ENCODE results near the gene DBN1. TPM values are rescaled to one million over a fixed set of nuclear protein-coding genes. Genes with fewer than 3 reads are reported as not detected.

The DBN1 gene
- total RNA-seq, 1 donor from 2014 or later = 269 TPM

DNA sequence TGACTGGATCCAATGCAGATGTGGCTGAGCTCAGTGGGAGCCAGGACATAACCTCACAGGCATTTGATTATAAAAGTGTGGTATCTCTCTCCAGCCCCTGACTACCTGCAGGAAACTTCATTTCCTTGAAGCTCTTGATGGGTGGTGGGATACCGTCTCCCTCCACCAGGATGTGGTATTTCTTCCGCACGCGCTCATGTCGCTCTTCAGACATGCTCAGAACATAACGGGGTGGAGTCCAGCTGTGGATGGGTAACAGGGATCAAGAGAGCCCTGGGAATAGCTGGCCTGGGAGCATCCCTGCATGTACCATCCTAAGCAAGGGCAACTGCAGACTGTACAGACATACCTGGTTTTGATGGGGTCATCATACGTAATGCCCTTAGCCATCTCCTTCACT is 42.1 kb upstream of the DBN1 start:
- Mint-ChIP-seq H3K4me3 (peak overlapping the region; percentile 96), H3K36me3 (peaks cover 12% of the 10 kb centered on the region), H3K27me3 (no peaks in the 10 kb centered on the region), H3K27ac (peak overlapping the region; percentile 90), H3K4me1 (ENCODE audit: unreplicated experiment) (peaks cover 13% of the 10 kb centered on the region), H3K9me3 (no peaks in the 10 kb centered on the region)
- peak; percentile 35 for TF ChIP-seq CTCF (conservative IDR thresholded peaks at IDR 0.05)
- no peak for DNase-seq (ENCODE audit: extremely low spot score, unreplicated experiment)

DNA sequence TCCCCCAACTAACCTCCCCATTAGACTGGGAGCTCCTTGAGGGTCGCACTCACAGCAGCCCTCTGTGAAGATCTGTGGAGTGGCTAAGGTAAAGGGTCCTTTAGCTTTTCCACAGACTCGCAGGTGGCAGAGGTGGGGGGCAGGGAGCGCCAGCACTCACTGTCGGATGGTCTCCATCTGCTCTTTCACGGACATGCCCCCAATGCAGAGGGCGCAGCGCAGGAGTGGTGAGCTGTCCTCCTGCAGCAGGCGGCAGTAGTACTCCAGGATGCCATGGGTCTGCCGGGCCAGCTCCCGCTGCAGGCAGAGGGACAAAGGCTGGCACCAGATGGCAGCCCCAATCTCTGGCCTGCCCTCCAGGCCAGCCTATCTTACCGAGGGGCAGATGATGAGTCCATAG is 41.1 kb upstream of the DBN1 start:
- peaks cover 13% of the 10 kb centered on the region for H3K4me1 Mint-ChIP-seq (ENCODE audit: unreplicated experiment)
- no peak for DNase-seq (ENCODE audit: extremely low spot score, unreplicated experiment)
- H3K9me3 Mint-ChIP-seq = no peaks in the 10 kb centered on the region
- no peaks in the 10 kb centered on the region for H3K27me3 Mint-ChIP-seq
- H3K4me3 Mint-ChIP-seq = no peak overlapping the region
- TF ChIP-seq CTCF (conservative IDR thresholded peaks at IDR 0.05) = no peak
- peaks cover 9% of the 10 kb centered on the region for H3K36me3 Mint-ChIP-seq
- no peak overlapping the region for H3K27ac Mint-ChIP-seq

DNA sequence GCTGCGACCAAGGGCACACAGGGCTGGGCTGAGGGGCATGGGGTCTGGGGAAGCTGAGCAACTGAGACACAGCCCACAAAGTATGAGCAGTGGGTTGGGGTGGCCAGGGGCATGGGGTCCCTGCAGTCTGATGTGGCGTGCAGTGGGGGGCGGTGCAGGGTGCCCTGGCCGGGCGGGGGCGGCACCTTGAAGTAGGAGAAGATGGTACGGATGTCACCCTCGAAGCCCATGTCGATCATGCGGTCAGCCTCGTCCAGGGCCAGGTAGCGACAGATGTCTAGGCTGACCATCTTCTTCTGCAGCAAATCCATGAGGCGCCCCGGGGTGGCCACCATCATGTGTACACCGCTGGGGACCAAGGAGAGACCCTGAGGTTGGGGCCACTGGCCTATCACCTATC is 40.1 kb upstream of the DBN1 start:
- H3K4me1 Mint-ChIP-seq (ENCODE audit: unreplicated experiment) = peaks cover 13% of the 10 kb centered on the region
- H3K27me3 Mint-ChIP-seq = no peaks in the 10 kb centered on the region
- TF ChIP-seq CTCF (conservative IDR thresholded peaks at IDR 0.05) = no peak
- H3K4me3 Mint-ChIP-seq = no peak overlapping the region
- H3K36me3 Mint-ChIP-seq = peaks cover 9% of the 10 kb centered on the region
- no peak for DNase-seq (ENCODE audit: extremely low spot score, unreplicated experiment)
- H3K27ac Mint-ChIP-seq = peak overlapping the region; percentile 26
- H3K9me3 Mint-ChIP-seq = no peaks in the 10 kb centered on the region

GRCh38 chr5:177512736-177513380 is 39.4 kb upstream of the DBN1 start:
- peaks cover 9% of the 10 kb centered on the region for H3K36me3 Mint-ChIP-seq
- no peaks in the 10 kb centered on the region for H3K27me3 Mint-ChIP-seq
- no peak overlapping the region for H3K4me3 Mint-ChIP-seq

GRCh38 chr5:177511796-177512675 is 38.6 kb upstream of the DBN1 start:
- H3K27me3 Mint-ChIP-seq = no peaks in the 10 kb centered on the region
- H3K9me3 Mint-ChIP-seq = no peaks in the 10 kb centered on the region
- peaks cover 12% of the 10 kb centered on the region for H3K36me3 Mint-ChIP-seq
- no peak for TF ChIP-seq CTCF (conservative IDR thresholded peaks at IDR 0.05)
- H3K27ac Mint-ChIP-seq = no peak overlapping the region
- H3K4me1 Mint-ChIP-seq (ENCODE audit: unreplicated experiment) = peaks cover 13% of the 10 kb centered on the region
- no peak overlapping the region for H3K4me3 Mint-ChIP-seq
- no peak for DNase-seq (ENCODE audit: extremely low spot score, unreplicated experiment)

More at GRCh38 chr5:177512736-177513380, 39.4 kb upstream of the DBN1 start:
- no peak for DNase-seq (ENCODE audit: extremely low spot score, unreplicated experiment)
- TF ChIP-seq CTCF (conservative IDR thresholded peaks at IDR 0.05) = no peak
- Mint-ChIP-seq H3K4me1 (ENCODE audit: unreplicated experiment) (peaks cover 13% of the 10 kb centered on the region), H3K9me3 (no peaks in the 10 kb centered on the region), H3K27ac (no peak overlapping the region)
